Activated T-cell treated with anti-CD3 and anti-CD28 coated beads for 4 hours (primary cell): ENCODE measurements around the gene CBX5.

Source experiments
- DNase-seq: peaks from one replicate; pipeline ENCODE4 v3.0.0-alpha.2; 2020

Gene CBX5

DNA sequence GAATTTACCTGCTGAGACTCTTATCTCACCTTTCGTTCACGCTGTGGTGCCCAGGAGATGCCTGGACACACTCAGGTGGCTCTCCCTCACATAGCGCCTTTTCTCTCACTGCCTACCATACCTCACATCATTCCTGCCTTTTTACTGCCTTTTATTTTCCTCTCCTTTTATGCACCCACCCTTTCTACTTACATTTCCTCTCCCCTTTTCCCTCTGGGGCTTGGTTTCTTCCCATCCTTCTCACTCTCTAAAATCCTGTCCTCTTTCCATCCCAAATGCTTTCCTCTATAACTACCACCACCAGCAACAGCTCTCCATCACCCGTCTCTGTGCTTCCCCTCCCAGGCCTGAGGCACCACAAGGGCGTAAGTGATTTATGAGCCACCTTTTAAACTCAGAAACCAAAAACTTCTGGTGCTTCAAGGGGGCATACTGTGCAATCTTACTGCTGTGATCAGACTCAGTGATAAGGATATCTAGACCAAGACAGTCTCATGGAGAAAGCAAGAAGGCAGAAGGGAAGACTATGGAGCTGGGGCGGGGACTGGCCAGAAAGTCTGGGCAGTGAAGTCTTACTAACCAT lies 58.4 kb downstream of the CBX5 start:
- no peak for DNase-seq

GRCh38 chr12:54220567-54220966 lies 59.4 kb downstream of the CBX5 start:
- DNase-seq: no peak

DNA sequence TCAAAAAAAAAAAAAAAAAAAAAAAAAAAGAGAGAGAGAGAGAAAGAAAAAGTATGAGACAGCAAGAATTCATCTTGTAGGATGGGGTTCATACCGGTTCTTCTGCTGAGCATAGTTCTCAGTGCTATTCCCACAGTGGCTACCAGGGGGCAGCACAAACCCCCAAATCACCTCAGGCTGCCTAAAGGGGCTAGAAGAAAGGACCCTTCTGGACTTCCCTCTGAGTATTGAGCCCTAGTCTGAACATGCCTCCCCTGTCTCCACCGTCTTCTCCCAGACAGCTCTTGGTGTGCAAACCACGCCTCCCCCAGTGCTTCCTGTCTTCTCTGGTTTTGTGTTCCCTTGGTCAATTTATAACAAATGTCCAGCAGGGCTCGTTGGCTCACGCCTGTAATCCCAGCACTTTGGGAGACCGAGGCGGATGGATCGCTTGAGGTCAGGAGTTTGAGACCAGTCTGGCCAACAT lies 59.8 kb downstream of the CBX5 start:
- peak; percentile 56 for DNase-seq

DNA sequence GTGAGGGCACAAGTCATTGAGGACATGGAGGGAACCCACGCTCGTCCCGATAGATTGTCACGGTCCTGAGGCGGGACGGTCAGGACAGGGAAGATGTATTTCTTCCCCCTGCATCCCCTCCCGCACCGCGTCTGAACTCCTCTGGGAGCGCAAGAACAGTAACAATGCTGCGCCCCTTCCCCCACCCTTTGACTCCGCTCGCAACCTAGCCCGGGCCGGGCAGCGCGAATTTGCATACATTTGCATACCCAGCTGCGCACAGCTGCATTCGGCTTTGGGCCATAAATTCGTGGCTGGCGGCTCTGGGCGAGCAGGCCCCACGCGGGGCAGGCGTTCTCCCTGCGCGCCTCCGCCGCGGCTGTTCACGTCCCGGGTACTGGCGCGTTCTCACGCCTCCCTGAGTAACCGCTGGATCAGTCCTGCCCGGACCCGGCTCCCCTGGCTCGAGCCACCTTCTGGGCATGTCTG lies 62.1 kb downstream of the CBX5 start:
- no peak for DNase-seq

DNA sequence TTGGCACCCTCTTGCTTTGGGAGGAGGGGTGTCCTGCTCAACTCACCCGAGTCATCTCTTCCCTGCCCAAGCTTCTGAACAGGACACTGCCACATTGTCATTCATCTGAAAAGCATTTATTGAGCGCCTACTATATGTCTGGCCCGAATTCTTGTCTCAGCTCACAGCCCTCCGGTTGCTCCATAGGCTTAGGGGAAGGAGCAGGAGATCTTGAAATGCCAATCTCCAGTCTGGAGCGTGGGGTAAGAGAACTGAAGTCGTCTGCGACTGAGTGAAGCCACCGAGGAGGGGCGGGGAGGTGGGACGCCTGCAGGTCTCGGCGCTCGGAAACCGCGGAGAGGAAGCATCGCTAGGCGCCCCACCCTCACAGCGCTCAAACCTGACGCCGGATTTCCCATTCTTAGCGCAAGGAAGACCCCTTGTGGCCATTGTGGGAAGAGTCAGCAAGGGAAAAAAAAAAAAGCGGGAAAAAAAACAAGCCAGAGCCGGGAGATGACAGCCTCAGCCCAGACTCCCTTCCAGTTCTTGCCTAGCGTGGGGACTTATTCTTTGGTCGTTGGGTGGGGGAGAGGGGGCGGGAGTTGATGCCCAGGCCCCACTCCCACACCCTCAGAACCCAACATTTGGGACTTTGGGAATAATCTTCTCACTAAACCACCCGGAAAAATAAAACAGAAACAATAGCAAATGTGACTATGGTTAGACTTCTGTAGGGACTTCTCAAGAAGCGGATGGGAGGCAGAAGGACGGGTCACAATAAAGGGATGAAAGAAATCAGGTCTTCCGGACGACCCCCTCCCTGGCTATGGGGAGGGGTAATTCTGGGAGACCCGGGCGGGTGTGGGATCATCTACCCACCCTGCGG lies 62.9 kb downstream of the CBX5 start:
- DNase-seq: peak; percentile 60

- DNase-seq: peak; percentile 67
Observed at GRCh38 chr12:54215989-54216796, 63.7 kb downstream of the CBX5 start.

GRCh38 chr12:54214553-54215406 lies 65.1 kb downstream of the CBX5 start:
- peak; percentile 84 for DNase-seq

- DNase-seq: no peak
Observed at GRCh38 chr12:54213079-54213478, 66.8 kb downstream of the CBX5 start.

- DNase-seq: no peak
Observed at GRCh38 chr12:54211920-54212319, 68.0 kb downstream of the CBX5 start.

- no peak for DNase-seq
Observed at GRCh38 chr12:54210400-54210790, 69.5 kb downstream of the CBX5 start.

GRCh38 chr12:54208591-54208990 lies 71.3 kb downstream of the CBX5 start:
- DNase-seq: no peak

DNA sequence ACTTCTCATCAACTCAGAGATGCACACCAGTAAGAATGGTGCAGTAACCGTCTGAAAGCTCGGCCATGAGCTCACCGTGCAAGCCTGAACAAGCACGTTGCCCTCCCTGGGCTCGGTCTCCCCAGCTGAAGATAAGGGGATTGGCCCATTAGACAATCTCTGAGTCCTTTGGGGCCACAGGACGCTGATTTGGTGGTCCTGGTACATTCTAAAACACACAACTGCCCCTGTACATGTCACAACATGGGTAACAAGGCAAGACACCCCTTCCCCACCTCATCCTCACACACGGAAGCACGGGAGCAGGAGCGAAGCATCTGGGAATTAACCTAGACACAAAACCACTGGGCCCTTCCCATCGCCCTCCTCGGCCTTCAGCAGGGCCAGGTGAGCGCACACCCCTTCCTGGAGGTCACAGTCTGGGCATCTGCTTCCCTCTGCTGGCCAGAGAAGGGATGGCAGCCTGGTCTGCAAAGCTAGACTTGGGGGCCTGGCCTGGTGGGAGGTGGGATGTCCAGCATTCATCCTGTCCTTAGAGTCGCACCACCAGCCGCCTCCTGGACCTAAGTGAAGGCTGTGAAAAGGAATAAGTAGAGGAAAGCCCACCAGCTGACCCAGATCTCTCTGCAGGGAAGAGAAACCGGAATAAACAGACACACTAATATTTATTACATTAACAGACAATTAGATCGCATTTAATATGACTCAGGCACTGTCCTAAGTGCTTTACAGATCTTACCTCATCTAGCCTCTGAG lies 72.2 kb downstream of the CBX5 start:
- DNase-seq: peak; percentile 71

DNA sequence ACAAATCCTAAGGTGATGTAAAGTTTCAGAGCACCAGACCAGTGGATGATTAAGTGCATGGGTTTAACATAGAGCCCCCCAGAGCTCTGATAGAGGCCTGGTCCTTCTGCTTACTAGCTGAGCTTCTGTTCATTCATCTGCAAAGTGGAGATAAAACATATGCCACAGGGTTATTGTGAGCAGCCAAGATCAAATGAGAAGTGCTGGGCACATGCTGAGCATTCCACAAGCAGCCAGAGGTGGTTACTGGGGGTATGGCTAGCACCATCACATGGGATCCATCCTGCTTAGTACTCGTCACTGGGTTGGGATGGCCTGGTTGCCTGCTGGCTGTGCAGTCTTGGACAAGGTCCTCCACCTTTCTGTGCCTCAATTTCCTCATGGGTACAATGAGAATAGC lies 73.1 kb downstream of the CBX5 start:
- no peak for DNase-seq

DNA sequence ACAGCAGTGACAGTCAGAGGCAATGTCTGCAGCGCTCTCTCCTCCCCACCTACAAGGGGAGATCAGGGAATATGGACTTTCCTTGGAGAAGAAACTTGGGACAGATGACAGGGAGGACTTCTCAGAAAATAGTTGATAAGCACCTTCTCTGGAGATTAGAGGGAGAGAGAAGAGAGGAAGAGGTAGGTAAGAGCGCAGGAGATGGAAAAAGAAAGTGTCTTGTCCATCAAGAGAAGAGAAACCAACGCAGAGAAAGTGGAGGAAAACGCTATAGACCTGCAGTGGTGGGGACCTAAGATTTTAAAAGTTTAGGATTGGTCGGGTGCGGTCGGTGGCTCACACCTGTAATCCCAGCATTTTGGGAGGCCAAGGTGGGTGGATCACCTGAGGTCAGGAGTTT lies 75.6 kb downstream of the CBX5 start:
- DNase-seq: no peak

DNA sequence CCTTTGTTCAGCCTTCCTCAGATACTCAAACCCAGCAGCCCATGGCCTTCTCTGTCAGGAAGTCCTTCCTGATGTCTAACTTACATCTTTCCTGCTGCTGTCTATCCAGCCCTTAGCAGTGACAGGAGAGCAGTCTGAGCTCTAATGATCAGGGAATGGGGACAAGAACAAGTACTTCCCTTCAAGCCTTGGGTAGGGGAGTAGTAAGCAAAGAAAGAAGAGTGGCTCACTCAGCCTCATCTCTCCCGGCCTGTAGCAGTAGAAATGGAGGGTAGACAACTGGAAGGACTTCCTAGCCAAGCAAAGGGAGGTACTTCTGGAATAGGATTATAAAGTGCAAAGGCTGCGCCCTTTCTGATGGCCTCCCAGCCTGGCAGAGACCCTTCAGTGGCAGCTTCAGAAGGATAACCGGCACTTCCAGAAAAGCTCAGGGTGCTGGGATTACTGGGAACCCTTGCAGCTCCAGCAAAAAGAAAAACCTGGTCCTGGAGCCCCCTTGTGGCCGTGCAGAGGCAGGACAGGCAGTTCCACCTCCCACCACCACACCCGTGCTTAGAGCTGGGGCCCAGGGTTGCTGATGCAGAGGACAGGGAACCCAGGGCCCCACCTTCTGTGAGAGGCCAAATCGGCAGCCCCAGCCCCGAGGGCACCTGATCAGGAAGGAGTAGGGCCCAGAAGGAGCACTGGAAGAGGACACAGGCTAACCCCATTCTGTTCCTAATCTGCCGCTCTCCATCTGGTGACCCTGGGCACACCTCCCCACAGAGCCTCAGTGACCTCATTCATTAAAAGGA lies 78.7 kb downstream of the CBX5 start:
- DNase-seq: peak; percentile 45

- DNase-seq: no peak
Observed at GRCh38 chr12:54200412-54200811, 79.5 kb downstream of the CBX5 start.

GRCh38 chr12:54199917-54200316 lies 80.0 kb downstream of the CBX5 start:
- DNase-seq: no peak

- no peak for DNase-seq
Observed at GRCh38 chr12:54199034-54199433, 80.9 kb downstream of the CBX5 start.

- no peak for DNase-seq
Observed at GRCh38 chr12:54197431-54197909, 82.5 kb downstream of the CBX5 start.

GRCh38 chr12:54197010-54197409 lies 82.9 kb downstream of the CBX5 start:
- DNase-seq: no peak

DNA sequence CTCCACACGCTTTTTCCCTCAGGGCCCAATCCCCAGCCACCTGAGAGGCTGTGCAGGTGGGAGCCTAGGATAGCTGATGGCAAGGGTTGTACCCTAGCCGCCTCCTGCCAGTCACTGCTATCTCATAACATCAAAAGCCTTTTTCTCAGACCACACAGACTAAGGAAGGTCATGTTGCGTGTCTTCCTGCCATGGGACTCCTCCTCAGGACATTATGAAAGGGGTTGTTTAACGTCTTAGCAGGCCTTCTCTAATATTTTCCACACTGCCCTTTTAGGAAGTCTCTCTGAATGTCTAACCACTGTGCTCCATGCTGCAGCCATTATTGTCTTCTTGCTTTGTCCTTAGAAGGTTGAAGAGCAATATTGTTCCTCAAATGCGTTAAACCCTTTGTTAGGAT lies 83.5 kb downstream of the CBX5 start:
- no peak for DNase-seq
